ENCODE data around the gene TMEM132A.
A peak's percentile ranks its signal among the peaks of the same experiment; 100 is the strongest.
"Not testable (repeated sequence)": the region's sequence is repeated elsewhere in the genome, so short reads cannot be mapped to it uniquely, and the experiment has no call there.

TMEM132A gene

DNA sequence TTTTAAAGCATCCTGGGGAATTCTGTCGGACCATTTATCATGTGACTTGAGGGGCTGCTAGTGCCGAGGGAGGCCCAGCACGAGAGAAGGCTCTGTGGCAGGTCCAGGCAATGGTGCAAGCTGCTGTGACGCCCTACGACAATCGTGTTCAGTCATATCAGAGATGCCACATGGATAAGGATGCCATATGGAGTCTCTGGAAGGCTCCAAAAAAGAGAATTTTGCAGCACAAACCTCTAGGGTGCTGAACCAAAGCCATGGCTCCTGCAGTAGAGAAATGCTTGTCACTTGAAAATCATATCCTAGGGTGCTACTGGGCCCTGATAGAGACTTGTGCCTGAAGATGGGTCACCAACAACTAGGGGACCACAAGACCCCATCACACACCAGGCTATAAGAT lies 40.5 kb downstream of the TMEM132A start:
- peak; percentile 75 for DNase-seq

- no peak for DNase-seq
Observed at GRCh38 chr11:60966890-60967289, 42.6 kb downstream of the TMEM132A start.

DNA sequence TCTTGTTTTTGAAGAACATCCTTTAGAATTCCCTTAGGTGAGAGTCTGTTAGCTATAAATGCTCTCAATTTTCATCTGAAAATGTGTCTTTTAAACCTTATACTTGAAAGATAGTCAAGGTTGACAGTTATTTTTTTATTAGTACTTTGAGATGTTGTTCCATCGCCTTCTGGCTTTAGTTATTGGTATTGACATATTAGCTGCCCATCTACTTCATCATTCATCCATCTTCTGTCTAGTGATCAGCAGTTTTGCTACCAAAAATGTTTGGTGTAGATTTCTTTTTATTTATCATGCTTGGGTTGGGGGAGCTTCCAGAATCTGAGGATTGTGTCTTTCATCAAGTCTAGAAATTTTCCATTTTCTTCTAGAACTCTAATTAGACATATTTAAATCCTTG lies 44.0 kb downstream of the TMEM132A start:
- peak; percentile 10 for DNase-seq

DNA sequence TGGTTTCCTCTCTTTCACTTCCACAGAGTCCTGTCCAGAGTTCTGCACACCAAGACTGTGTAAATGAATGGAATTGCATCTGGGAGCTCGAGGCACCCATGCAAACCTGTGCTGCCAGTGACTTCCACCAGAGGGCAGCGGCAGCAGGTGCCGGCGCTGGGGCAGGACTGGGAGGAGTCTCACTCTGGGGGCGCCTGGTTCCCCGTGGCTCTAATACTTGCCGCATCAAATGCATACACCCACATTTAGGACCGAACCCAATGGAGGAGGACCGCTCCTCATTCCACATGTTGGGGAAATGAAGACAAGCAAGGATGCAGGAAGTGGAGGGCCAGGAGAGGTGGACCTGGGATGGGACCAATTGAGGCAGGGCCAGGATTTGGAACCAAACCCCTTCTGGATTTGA lies 46.1 kb downstream of the TMEM132A start:
- DNase-seq: peak; percentile 36

- no peak for DNase-seq
Observed at GRCh38 chr11:60970890-60971289, 46.6 kb downstream of the TMEM132A start.

GRCh38 chr11:60971520-60971919 lies 47.3 kb downstream of the TMEM132A start, which contains the start of gene CD6:
Gene CD6, plus strand, starts transcription at chr11:60971680. Its CDS starts 186 bp downstream, at chr11:60971866.
- DNase-seq: no peak

DNA sequence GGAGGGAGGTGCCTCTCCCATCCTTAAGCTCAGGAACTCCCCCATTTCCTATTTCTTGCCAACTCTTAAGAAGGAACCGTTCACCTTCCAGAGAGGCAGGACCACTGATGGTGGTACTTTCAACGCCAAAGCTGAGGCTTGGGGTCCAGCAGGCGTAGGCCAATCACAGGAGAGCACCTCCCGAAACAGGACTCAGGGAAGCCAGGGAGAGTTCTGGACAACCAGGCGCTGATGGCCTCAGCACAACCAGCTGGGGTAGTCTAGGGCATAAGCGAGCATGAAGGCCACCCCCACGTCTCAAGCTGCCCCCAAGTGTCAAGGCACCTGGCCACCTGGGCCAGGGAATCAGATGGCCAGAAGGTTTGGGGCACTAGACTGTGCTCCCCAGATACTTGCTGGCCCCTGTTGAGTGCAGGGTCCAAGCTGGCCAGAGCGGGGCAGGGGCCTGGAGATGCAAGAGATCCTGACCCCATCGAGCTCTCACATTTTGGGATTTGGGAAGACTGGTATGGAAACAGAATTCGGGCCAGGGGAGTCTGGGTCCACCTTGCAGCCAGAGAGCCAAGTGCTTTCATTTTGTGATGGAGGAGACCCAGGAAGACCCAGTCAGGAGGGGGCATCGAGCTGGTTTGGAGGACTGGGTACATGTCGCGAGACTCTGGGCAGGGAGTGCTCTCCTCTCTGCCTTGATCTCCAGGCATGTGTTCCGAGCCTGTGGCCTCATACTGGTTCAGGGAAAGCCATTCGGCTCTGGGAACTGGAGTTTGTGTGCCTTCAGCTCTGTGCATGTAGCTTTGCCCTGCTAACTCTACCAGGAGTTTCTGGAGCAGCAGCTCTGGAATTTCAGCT lies 48.1 kb downstream of the TMEM132A start:
- DNase-seq: no peak

GRCh38 chr11:60973699-60974098 lies 49.4 kb downstream of the TMEM132A start:
- DNase-seq: no peak

- not testable (repeated sequence) for DNase-seq
Observed at GRCh38 chr11:60974316-60974715, 50.1 kb downstream of the TMEM132A start.

DNA sequence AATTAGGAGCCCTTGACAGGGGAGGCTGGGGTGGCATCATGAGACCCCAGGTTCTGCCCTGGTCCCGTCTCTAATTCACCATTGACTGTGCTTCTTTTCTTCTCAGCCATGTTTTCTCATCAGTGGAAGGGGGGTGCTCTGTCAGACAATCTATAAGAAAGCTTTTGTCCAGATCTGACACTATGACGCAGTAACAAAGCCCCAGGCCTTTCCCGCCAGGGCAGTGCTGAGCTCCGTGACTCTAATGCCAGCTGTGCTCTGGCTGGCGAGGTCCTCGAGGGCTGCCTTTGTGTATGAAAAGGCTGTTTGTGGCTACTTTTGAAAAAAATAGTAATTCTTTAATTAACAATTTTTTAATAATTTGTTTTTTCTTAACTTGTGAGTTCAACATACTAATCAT lies 50.5 kb downstream of the TMEM132A start:
- no peak for DNase-seq

DNA sequence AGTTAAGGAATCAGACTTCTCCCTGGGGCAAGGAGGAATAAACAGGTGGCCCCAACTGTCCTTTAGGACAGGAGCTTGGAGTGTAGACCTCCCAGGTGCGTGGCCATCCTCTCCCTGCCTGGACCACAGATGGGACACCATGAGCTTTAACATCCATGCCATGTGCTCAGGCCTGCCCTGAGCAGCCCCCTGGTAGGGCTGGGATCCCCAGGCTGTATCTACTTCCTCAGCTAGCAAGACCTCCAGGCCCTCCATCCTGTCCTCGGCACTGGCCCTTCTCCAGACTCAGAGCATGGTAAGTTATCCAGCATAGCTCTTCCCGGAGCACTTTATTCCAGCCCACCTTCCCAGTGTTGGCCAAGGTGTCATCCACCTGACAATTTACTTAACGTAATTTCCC lies 53.0 kb downstream of the TMEM132A start:
- DNase-seq: no peak

GRCh38 chr11:60977836-60978235 lies 53.6 kb downstream of the TMEM132A start:
- no peak for DNase-seq

- peak; percentile 90 for DNase-seq
Observed at GRCh38 chr11:60978546-60979380, 54.5 kb downstream of the TMEM132A start.

GRCh38 chr11:60981515-60981914 lies 57.3 kb downstream of the TMEM132A start:
- no peak for DNase-seq

GRCh38 chr11:60982184-60982583 lies 57.9 kb downstream of the TMEM132A start:
- no peak for DNase-seq

DNA sequence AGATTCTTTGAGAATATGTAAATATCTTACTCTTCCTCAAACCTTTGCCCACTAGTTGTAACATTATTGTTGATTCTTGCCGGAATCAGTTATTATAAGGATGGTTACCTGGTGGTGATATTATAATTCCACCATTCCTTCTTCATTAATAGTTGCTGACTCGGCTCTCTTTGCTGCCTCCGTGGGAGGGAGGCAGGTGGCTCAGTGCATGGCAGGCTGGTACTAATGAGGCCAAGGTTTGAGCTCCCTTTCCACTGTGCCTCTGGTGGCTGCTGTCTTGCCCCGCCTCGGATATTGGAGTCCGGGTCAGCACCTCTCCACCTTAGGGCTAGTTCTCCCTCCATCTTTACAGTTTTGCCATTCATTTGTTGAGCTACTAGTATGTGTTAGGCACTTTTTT lies 59.9 kb downstream of the TMEM132A start:
- DNase-seq: no peak

GRCh38 chr11:60984636-60985035 lies 60.4 kb downstream of the TMEM132A start:
- peak; percentile 33 for DNase-seq

DNA sequence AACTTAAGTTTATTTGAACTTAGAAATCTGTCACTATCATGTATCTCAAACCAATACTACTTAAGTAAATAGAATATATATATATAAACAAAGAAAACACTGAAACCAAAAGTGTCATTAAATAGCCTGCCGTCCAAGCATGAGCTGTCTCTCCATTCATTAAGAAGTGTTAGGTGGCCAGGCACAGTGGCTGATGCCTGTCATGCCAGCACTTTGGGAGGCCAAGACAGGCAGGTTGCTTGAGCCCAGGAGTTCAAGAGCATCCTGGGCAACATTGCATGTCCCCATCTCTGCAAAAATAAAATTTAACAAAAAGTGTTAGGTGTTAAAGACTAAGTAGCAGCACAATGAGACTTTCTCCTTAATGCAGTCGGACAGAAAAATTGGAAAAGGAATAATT lies 61.2 kb downstream of the TMEM132A start:
- no peak for DNase-seq

GRCh38 chr11:60985991-60986915 lies 62.0 kb downstream of the TMEM132A start:
- DNase-seq: no peak

Measured in NCI-H2171 treated with DMSO at 0.1 percent for 48 hours (cell line).